Neural progenitor cell (in vitro differentiated cells): ENCODE measurements around the gene AMN. TPM values are rescaled to one million over a fixed set of nuclear protein-coding genes. Genes with fewer than 3 reads are reported as not detected.
A peak's percentile ranks its signal among the peaks of the same experiment; 100 is the strongest.

Experiments used
- DNase-seq: peaks from one replicate; pipeline ENCODE4 v3.0.0-alpha.2; 2016; ENCODE audit warnings: low spot score
- H2AFZ ChIP-seq: fragments of 200-600 bp; sonication (generic); replicated peaks from 2 replicates; pipeline ENCODE4 v1.6.1; 2016; ENCODE audit warnings: antibody characterized with exemption
- H3F3A ChIP-seq: fragments of 200-600 bp; sonication (generic); 2 replicates; pipeline ENCODE4 v1.6.1; 2016; ENCODE audit warnings: antibody characterized with exemption, low read depth
- H3K27ac ChIP-seq: fragments of 200-600 bp; sonication (generic); 2 replicates; pipeline ENCODE4 v1.5.1; 2016; ENCODE audit warnings: mild to moderate bottlenecking
- H3K27me3 ChIP-seq: fragments of 200-600 bp; sonication (generic); 2 replicates; pipeline ENCODE4 v1.6.1; 2016; ENCODE audit warnings: mild to moderate bottlenecking, moderate library complexity
- H3K36me3 ChIP-seq: fragments of 200-600 bp; sonication (generic); 2 replicates; pipeline ENCODE4 v1.5.1; 2016
- H3K4me1 ChIP-seq: fragments of 200-600 bp; sonication (generic); 2 replicates; pipeline ENCODE4 v1.6.1; 2016; ENCODE audit warnings: mixed run types
- H3K4me2 ChIP-seq: fragments of 200-600 bp; sonication (generic); 2 replicates; pipeline ENCODE4 v1.6.1; 2016
- H3K4me3 ChIP-seq: fragments of 200-600 bp; sonication (generic); 2 replicates; pipeline ENCODE4 v1.5.1; 2016
- H3K79me2 ChIP-seq: fragments of 200-600 bp; sonication (generic); 2 replicates; pipeline ENCODE4 v1.6.1; 2016; ENCODE audit warnings: low read depth
- H3K9ac ChIP-seq: fragments of 200-600 bp; sonication (generic); 2 replicates; pipeline ENCODE4 v1.6.1; 2016
- H3K9me3 ChIP-seq: fragments of 200-600 bp; sonication (generic); 2 replicates; pipeline ENCODE4 v1.5.1; 2016; ENCODE audit warnings: low read depth
- H4K20me1 ChIP-seq: fragments of 200-600 bp; sonication (generic); 2 replicates; pipeline ENCODE4 v1.6.1; 2016; ENCODE audit warnings: low read depth
- H3K27ac Mint-ChIP-seq: 3 replicates; pipeline ENCODE4 v1.8.0; 2021; ENCODE audit warnings: mixed read lengths
- H3K27me3 Mint-ChIP-seq: 2 replicates; pipeline ENCODE4 v1.8.0; 2022; ENCODE audit warnings: low read depth, mild to moderate bottlenecking, inconsistent platforms, moderate library complexity, mixed read lengths; ENCODE audit not compliant: insufficient read depth
- H3K36me3 Mint-ChIP-seq: 3 replicates; pipeline ENCODE4 v1.8.0; 2021; ENCODE audit warnings: mixed read lengths
- H3K4me1 Mint-ChIP-seq: 3 replicates; pipeline ENCODE4 v1.8.0; 2021; ENCODE audit warnings: mixed read lengths
- H3K4me3 Mint-ChIP-seq: 3 replicates; pipeline ENCODE4 v1.8.0; 2021; ENCODE audit warnings: mild to moderate bottlenecking, moderate library complexity, mixed read lengths
- H3K9me3 Mint-ChIP-seq: 3 replicates; pipeline ENCODE4 v1.8.0; 2020; ENCODE audit warnings: mixed read lengths
- EZH2 ChIP-seq: fragments of 200-600 bp; sonication (generic); IDR thresholded peaks from 2 replicates; pipeline ENCODE4 v1.6.1; 2017; ENCODE audit warnings: antibody characterized with exemption, mild to moderate bottlenecking, moderate library complexity
- EZH2phosphoT487 ChIP-seq: fragments of 200-600 bp; sonication (generic); IDR thresholded peaks from 2 replicates; pipeline ENCODE4 v1.6.1; 2017; ENCODE audit warnings: antibody characterized with exemption
- total RNA-seq: library from RNA; depleted of rRNA; stranded (reverse); fragments of >200 nt; gene quantifications from 2 replicates; pipeline ENCODE4 v1.2.3, GENCODE V29; 2015; ENCODE audit warnings: low replicate concordance
- TF ChIP-seq, protein P1 (sequence below): fragments of 200-600 bp; sonication (generic); IDR thresholded peaks from 2 replicates; pipeline ENCODE4 v1.5.1; 2017; ENCODE audit warnings: antibody characterized with exemption, mild to moderate bottlenecking

Gene AMN
- total RNA-seq, 1 donor from 2014 or later = not detected

GRCh38 chr14:102882226-102882906 is 40.1 kb upstream of the AMN start:
- no peak for DNase-seq
- H3K9me3 Mint-ChIP-seq = no peaks in the 10 kb centered on the region
- peak overlapping the region; percentile 47 for H3K27ac Mint-ChIP-seq

GRCh38 chr14:102883089-102883541 is 39.3 kb upstream of the AMN start:
- Histone ChIP-seq H3F3A (no peaks in the 10 kb centered on the region), H4K20me1 (no peaks in the 10 kb centered on the region), H3K4me2 (no peak overlapping the region), H3K4me1 (no peaks in the 10 kb centered on the region), H2AFZ (no peak overlapping the region), H3K4me3 (no peak overlapping the region), H3K27me3 (no peaks in the 10 kb centered on the region), H3K9me3 (no peaks in the 10 kb centered on the region), H3K9ac (no peak overlapping the region), H3K36me3 (no peaks in the 10 kb centered on the region), H3K27ac (no peak overlapping the region), H3K79me2 (no peaks in the 10 kb centered on the region)
- Mint-ChIP-seq H3K4me3 (no peak overlapping the region), H3K27me3 (no peaks in the 10 kb centered on the region), H3K36me3 (peaks cover 7% of the 10 kb centered on the region), H3K27ac (no peak overlapping the region), H3K9me3 (no peaks in the 10 kb centered on the region), H3K4me1 (no peaks in the 10 kb centered on the region)
- TF ChIP-seq EZH2 = no peak
- TF ChIP-seq, protein P1, sequence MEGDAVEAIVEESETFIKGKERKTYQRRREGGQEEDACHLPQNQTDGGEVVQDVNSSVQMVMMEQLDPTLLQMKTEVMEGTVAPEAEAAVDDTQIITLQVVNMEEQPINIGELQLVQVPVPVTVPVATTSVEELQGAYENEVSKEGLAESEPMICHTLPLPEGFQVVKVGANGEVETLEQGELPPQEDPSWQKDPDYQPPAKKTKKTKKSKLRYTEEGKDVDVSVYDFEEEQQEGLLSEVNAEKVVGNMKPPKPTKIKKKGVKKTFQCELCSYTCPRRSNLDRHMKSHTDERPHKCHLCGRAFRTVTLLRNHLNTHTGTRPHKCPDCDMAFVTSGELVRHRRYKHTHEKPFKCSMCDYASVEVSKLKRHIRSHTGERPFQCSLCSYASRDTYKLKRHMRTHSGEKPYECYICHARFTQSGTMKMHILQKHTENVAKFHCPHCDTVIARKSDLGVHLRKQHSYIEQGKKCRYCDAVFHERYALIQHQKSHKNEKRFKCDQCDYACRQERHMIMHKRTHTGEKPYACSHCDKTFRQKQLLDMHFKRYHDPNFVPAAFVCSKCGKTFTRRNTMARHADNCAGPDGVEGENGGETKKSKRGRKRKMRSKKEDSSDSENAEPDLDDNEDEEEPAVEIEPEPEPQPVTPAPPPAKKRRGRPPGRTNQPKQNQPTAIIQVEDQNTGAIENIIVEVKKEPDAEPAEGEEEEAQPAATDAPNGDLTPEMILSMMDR = no peak
- no peak for TF ChIP-seq EZH2phosphoT487
- no peak for DNase-seq

More at GRCh38 chr14:102882226-102882906, 40.1 kb upstream of the AMN start:
- Histone ChIP-seq H3K36me3 (no peaks in the 10 kb centered on the region), H4K20me1 (no peaks in the 10 kb centered on the region), H3F3A (no peaks in the 10 kb centered on the region), H3K27me3 (no peaks in the 10 kb centered on the region), H3K4me1 (no peaks in the 10 kb centered on the region), H3K4me3 (no peak overlapping the region), H3K4me2 (no peak overlapping the region), H3K9ac (no peak overlapping the region), H3K27ac (no peak overlapping the region), H2AFZ (no peak overlapping the region), H3K9me3 (no peaks in the 10 kb centered on the region), H3K79me2 (no peaks in the 10 kb centered on the region)
- TF ChIP-seq, protein P1 = no peak
- TF ChIP-seq EZH2 (no peak), EZH2phosphoT487 (no peak)
- H3K4me3 Mint-ChIP-seq = no peak overlapping the region
- peaks cover 7% of the 10 kb centered on the region for H3K36me3 Mint-ChIP-seq
- H3K27me3 Mint-ChIP-seq = no peaks in the 10 kb centered on the region
- no peaks in the 10 kb centered on the region for H3K4me1 Mint-ChIP-seq

DNA sequence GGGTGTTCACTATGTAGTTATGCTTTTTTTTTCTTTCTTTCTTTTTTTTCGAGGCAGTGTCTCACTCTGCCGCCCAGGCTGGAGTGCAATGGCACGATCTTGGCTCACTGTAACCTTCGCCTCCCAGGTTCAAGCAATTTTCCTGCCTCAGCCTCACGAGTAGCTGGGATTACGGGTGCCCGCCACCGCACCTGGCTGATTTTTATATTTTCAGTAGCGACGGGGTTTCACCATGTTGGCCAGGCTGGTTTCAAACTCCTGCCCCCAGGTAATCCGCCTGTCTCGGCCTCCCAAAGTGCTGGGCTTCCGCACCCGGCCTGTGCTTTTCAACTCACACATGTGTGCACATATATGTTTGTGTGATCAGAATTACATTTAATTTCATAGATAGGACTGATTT is 38.9 kb upstream of the AMN start:
- no peaks in the 10 kb centered on the region for H3F3A ChIP-seq
- no peaks in the 10 kb centered on the region for H3K27me3 Mint-ChIP-seq
- H3K9me3 ChIP-seq = no peaks in the 10 kb centered on the region
- no peaks in the 10 kb centered on the region for H3K79me2 ChIP-seq
- H3K36me3 Mint-ChIP-seq = peaks cover 7% of the 10 kb centered on the region
- no peak for TF ChIP-seq EZH2phosphoT487
- TF ChIP-seq EZH2 = no peak
- TF ChIP-seq, protein P1 = no peak
- no peak overlapping the region for H2AFZ ChIP-seq
- no peak overlapping the region for H3K4me3 Mint-ChIP-seq
- no peak for DNase-seq
- H3K4me3 ChIP-seq = no peak overlapping the region
- no peaks in the 10 kb centered on the region for H3K9me3 Mint-ChIP-seq
- H3K4me2 ChIP-seq = no peak overlapping the region
- no peak overlapping the region for H3K9ac ChIP-seq
- H3K27ac Mint-ChIP-seq = no peak overlapping the region
- H3K27me3 ChIP-seq = no peaks in the 10 kb centered on the region
- H3K27ac ChIP-seq = no peak overlapping the region
- H3K36me3 ChIP-seq = no peaks in the 10 kb centered on the region
- no peaks in the 10 kb centered on the region for H4K20me1 ChIP-seq
- no peaks in the 10 kb centered on the region for H3K4me1 ChIP-seq
- no peaks in the 10 kb centered on the region for H3K4me1 Mint-ChIP-seq
